AG04450 (cell line): Measurements from ENCODE around the gene NOSTRIN. TPM values are rescaled to one million over a fixed set of nuclear protein-coding genes. Genes with fewer than 3 reads are reported as not detected.

Source experiments
- CTCF ChIA-PET: fragments of 300-600, 350-600 bp; formaldehyde crosslinking; extraction: SDS; loops from one replicate; lab custom pipeline; 2022; ENCODE audit warnings: antibody characterized with exemption, inconsistent platforms; lab: Charles Lee
- POLR2A ChIA-PET: fragments of 350-600 bp; formaldehyde crosslinking; extraction: SDS; loops from one replicate; lab custom pipeline; 2021; ENCODE audit warnings: antibody characterized with exemption, inconsistent platforms; lab: Yijun Ruan, JAX
- DNase-seq: peaks from one replicate; pipeline ENCODE4 v3.0.0-alpha.2; 2011; ENCODE audit warnings: low read depth, low spot score
- H3K27ac ChIP-seq: one replicate; pipeline ENCODE4 v1.5.1; 2012; ENCODE audit warnings: low read depth, low read length, control low read depth
- H3K27me3 ChIP-seq: one replicate; pipeline ENCODE4 v1.6.0; 2012; ENCODE audit warnings: low read length; ENCODE audit not compliant: control insufficient read depth, insufficient read depth
- H3K4me3 ChIP-seq: 2 replicates; pipeline ENCODE4 v1.5.1; 2011; ENCODE audit warnings: mild to moderate bottlenecking, low read depth, low read length, control low read depth
- H3K9me3 ChIP-seq: 2 replicates; pipeline ENCODE4 v1.5.1; 2012; ENCODE audit warnings: low read length; ENCODE audit not compliant: control insufficient read depth, insufficient read depth
- CTCF ChIP-seq: IDR thresholded peaks from 2 replicates; pipeline ENCODE4 v1.5.1; 2011; ENCODE audit warnings: low read depth, low read length, control low read depth, inconsistent platforms
- polyA plus RNA-seq: library from polyadenylated mRNA; depleted of rRNA; stranded (reverse); fragments of >200 nt; gene quantifications from 2 replicates; pipeline ENCODE4 v1.2.3, GENCODE V29; 2011

The NOSTRIN gene
- polyA plus RNA-seq, 1 experiment: 0.10 TPM

- no peak for TF ChIP-seq CTCF
- CTCF ChIA-PET: no interaction called here
- H3K27ac ChIP-seq: no peak overlapping the region
Observed at GRCh38 chr2:168892327-168892726, 89.9 kb downstream of the NOSTRIN start.

GRCh38 chr2:168894101-168894500 is 91.7 kb downstream of the NOSTRIN start:
- ChIA-PET POLR2A (no interaction called here), CTCF (no interaction called here)
- Histone ChIP-seq H3K4me3 (no peak overlapping the region), H3K27ac (no peak overlapping the region), H3K9me3 (no peaks in the 10 kb centered on the region), H3K27me3 (peaks cover 5% of the 10 kb centered on the region)
- DNase-seq: no peak
- TF ChIP-seq CTCF: no peak

More at GRCh38 chr2:168892327-168892726, 89.9 kb downstream of the NOSTRIN start:
- H3K27me3 ChIP-seq: peaks cover 5% of the 10 kb centered on the region
- H3K9me3 ChIP-seq: no peaks in the 10 kb centered on the region
- H3K4me3 ChIP-seq: no peak overlapping the region
- no peak for DNase-seq
- POLR2A ChIA-PET: no interaction called here

GRCh38 chr2:168894720-168895119 is 92.3 kb downstream of the NOSTRIN start:
- DNase-seq: no peak
- Histone ChIP-seq H3K27ac (no peak overlapping the region), H3K9me3 (no peaks in the 10 kb centered on the region), H3K4me3 (no peak overlapping the region), H3K27me3 (peaks cover 5% of the 10 kb centered on the region)
- CTCF ChIA-PET: no interaction called here
- POLR2A ChIA-PET: no interaction called here
- no peak for TF ChIP-seq CTCF

- H3K27ac ChIP-seq: no peak overlapping the region
- peaks cover 7% of the 10 kb centered on the region for H3K27me3 ChIP-seq
- POLR2A ChIA-PET: no interaction called here
- H3K4me3 ChIP-seq: no peak overlapping the region
- no peak for TF ChIP-seq CTCF
- CTCF ChIA-PET: no interaction called here
- H3K9me3 ChIP-seq: no peaks in the 10 kb centered on the region
- DNase-seq: no peak
Observed at GRCh38 chr2:168895771-168896170, 93.3 kb downstream of the NOSTRIN start.

- ChIA-PET CTCF (no interaction called here), POLR2A (no interaction called here)
- Histone ChIP-seq H3K9me3 (no peaks in the 10 kb centered on the region), H3K27ac (no peak overlapping the region), H3K4me3 (no peak overlapping the region), H3K27me3 (peaks cover 9% of the 10 kb centered on the region)
- no peak for TF ChIP-seq CTCF
- DNase-seq: no peak
Observed at GRCh38 chr2:168896783-168897182, 94.3 kb downstream of the NOSTRIN start.
